Progenitor cell of endocrine pancreas (in vitro differentiated cells): ENCODE measurements around the gene DENND6A. TPM values are rescaled to one million over a fixed set of nuclear protein-coding genes. Genes with fewer than 3 reads are reported as not detected.

Source experiments
- DNase-seq: peaks from one replicate; pipeline ENCODE4 v3.0.0; 2021; ENCODE audit warnings: low spot score; ENCODE audit not compliant: unreplicated experiment
- H3K27ac Mint-ChIP-seq: 2 replicates; pipeline ENCODE4 v1.8.0; 2021; ENCODE audit warnings: mild to moderate bottlenecking, moderate library complexity, mixed read lengths
- H3K27me3 Mint-ChIP-seq: 2 replicates; pipeline ENCODE4 v1.8.0; 2021; ENCODE audit warnings: mixed read lengths
- H3K36me3 Mint-ChIP-seq: 2 replicates; pipeline ENCODE4 v1.8.0; 2022; ENCODE audit warnings: mixed read lengths; ENCODE audit not compliant: insufficient read depth
- H3K4me1 Mint-ChIP-seq: 2 replicates; pipeline ENCODE4 v1.8.0; 2021; ENCODE audit warnings: low read depth, mixed read lengths
- H3K4me3 Mint-ChIP-seq: 2 replicates; pipeline ENCODE4 v1.8.0; 2021; ENCODE audit warnings: low read depth, mild to moderate bottlenecking, moderate library complexity, mixed read lengths
- H3K9me3 Mint-ChIP-seq: 2 replicates; pipeline ENCODE4 v1.8.0; 2021; ENCODE audit warnings: low read depth, mixed read lengths
- long read RNA-seq: library from polyadenylated mRNA; unstranded; transcript quantifications from one replicate; pipeline ENCODE4 v2.0.0, GENCODE V29; 2020
- total RNA-seq: library from RNA; stranded (reverse); gene quantifications from 2 replicates; pipeline ENCODE4 v1.2.1, GENCODE V29; 2021
- TF ChIP-seq, protein P1 (sequence below): fragments of 200-600 bp; sonication (generic); IDR thresholded peaks from one replicate; pipeline ENCODE4 v1.5.0; 2021; ENCODE audit warnings: antibody characterized with exemption, mild to moderate bottlenecking; ENCODE audit not compliant: unreplicated experiment

The DENND6A gene, protein sequence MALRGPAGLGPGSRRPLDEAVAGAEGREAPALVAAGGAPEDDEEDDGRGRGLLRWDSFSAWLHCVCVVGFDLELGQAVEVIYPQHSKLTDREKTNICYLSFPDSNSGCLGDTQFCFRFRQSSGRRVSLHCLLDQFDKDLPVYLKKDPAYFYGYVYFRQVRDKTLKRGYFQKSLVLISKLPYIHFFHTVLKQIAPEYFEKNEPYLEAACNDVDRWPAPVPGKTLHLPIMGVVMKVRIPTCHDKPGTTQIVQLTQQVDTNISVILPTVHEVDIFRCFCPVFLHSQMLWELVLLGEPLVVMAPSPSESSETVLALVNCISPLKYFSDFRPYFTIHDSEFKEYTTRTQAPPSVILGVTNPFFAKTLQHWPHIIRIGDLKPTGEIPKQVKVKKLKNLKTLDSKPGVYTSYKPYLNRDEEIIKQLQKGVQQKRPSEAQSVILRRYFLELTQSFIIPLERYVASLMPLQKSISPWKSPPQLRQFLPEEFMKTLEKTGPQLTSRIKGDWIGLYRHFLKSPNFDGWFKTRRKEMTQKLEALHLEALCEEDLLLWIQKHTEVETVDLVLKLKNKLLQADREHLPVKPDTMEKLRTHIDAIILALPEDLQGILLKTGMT
- total RNA-seq: 29.1 and 31.9 TPM in 2 replicates
- long read RNA-seq, full-length matches to known transcripts: 1 of 1 reads
- long read RNA-seq, partial matches to known transcripts: 0 of 1 reads
- long read RNA-seq, other reads (novel, unspliced or antisense): 0 of 1 reads

DNA sequence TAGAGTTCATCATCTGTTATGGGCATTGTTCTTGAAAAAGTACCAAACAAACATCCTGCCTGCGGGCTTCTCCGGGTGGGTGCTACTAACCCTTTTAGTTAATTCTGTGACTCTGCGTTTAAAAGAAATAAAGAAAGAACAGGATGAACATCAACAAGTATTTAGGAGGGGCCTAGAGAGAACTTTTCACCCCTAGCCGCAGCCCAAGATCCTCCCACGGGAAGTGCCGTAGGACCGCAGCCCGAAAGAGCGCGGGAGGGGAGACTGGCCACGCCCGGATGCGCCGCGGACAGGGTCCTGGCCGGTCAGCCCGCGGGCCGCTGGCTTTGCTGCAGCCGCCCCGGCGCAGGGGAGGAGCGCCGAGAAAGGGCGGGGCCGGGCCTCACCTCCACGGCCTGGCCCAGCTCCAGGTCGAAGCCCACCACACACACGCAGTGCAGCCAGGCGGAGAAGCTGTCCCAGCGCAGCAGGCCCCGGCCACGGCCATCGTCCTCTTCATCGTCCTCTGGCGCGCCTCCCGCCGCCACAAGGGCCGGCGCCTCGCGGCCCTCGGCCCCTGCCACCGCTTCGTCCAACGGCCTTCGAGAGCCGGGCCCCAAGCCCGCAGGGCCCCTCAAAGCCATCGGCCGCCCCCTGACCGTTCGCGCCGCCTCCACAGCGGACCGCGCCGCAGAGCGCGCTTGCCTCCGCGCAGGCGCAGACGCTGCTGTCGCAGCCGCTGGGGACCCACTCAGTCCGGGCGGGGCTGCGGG lies at the start of gene DENND6A:
Gene DENND6A (minus strand): TSS at position 682 of the 752 bp plus-strand sequence. CDS start 59 bp downstream, at position 623.
- H3K27ac Mint-ChIP-seq: peak within 1 kb of the TSS; percentile 96
- TF ChIP-seq, protein P1, sequence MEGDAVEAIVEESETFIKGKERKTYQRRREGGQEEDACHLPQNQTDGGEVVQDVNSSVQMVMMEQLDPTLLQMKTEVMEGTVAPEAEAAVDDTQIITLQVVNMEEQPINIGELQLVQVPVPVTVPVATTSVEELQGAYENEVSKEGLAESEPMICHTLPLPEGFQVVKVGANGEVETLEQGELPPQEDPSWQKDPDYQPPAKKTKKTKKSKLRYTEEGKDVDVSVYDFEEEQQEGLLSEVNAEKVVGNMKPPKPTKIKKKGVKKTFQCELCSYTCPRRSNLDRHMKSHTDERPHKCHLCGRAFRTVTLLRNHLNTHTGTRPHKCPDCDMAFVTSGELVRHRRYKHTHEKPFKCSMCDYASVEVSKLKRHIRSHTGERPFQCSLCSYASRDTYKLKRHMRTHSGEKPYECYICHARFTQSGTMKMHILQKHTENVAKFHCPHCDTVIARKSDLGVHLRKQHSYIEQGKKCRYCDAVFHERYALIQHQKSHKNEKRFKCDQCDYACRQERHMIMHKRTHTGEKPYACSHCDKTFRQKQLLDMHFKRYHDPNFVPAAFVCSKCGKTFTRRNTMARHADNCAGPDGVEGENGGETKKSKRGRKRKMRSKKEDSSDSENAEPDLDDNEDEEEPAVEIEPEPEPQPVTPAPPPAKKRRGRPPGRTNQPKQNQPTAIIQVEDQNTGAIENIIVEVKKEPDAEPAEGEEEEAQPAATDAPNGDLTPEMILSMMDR: no peak
- H3K36me3 Mint-ChIP-seq: no peaks in the 10 kb centered on the region
- no peaks in the 10 kb centered on the region for H3K27me3 Mint-ChIP-seq
- no peaks in the 10 kb centered on the region for H3K9me3 Mint-ChIP-seq
- peak; percentile 94 for DNase-seq
- H3K4me3 Mint-ChIP-seq: peak within 1 kb of the TSS; percentile 88
- H3K4me1 Mint-ChIP-seq: peaks cover 12% of the 10 kb centered on the region

DNA sequence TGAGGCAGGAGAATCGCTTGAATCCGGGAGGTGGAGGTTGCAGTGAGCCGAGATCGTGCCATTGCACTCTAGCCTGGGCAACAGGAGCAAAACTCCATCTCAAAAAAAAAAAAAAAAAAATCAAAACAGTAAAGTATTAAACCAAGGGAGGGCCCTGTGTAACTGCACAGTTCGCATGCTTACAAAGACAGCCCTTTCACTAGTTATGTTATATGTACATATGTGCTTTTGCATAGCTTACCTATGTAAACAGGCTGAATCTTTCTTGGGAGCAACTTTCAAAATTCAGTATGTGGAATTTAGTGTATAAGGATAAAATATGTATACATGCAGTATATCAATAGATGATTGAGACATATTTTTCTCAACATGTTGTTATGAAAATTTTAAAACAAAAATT lies 47.1 kb upstream of the DENND6A start:
- TF ChIP-seq, protein P1: no peak
- no peak overlapping the region for H3K27ac Mint-ChIP-seq
- no peaks in the 10 kb centered on the region for H3K36me3 Mint-ChIP-seq
- no peaks in the 10 kb centered on the region for H3K9me3 Mint-ChIP-seq
- H3K4me1 Mint-ChIP-seq: no peaks in the 10 kb centered on the region
- H3K27me3 Mint-ChIP-seq: no peaks in the 10 kb centered on the region
- DNase-seq: no peak
- no peak overlapping the region for H3K4me3 Mint-ChIP-seq

DNA sequence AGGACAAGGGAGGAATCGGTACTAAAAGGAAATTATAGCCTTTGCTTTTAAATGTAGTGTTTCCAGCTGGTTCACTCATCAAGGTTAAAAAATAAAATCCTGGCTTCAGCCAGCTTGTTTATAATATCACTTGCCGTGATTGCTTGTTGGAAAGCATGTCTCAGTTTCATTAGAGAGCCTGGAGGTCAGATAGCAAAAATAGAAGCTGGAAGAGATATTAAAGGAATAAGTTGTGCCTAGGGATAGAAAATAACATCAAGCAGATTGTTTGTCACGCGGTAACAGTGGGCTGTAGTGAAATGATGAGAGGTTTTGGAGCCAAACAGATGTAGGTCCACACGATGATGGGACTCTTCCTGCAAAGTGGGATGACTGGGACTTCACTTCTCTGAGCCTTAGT lies 45.5 kb upstream of the DENND6A start:
- Mint-ChIP-seq H3K36me3 (no peaks in the 10 kb centered on the region), H3K27me3 (no peaks in the 10 kb centered on the region), H3K9me3 (no peaks in the 10 kb centered on the region), H3K4me1 (no peaks in the 10 kb centered on the region), H3K27ac (no peak overlapping the region), H3K4me3 (no peak overlapping the region)
- no peak for DNase-seq
- TF ChIP-seq, protein P1: no peak

DNA sequence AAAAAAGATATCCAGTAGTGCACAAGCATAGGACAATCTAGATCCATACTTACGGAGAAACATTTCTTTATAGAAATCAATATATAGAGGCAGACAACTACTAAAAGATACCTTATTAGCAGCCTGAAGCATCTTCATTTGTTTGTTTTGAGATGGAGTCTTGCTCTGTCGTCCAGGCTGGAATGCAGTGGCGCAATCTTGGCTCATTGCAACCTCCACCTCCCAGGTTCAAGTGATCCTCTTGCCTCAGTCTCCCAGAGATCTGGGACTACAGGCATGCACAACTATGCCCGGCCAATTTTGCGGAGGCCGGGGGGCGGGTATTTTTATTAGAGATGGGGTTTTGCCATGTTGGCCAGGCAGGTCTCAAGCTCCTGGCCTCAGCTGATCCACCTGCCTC lies 45.0 kb upstream of the DENND6A start:
- H3K27me3 Mint-ChIP-seq: no peaks in the 10 kb centered on the region
- no peaks in the 10 kb centered on the region for H3K36me3 Mint-ChIP-seq
- no peaks in the 10 kb centered on the region for H3K4me1 Mint-ChIP-seq
- H3K9me3 Mint-ChIP-seq: no peaks in the 10 kb centered on the region
- TF ChIP-seq, protein P1: no peak
- DNase-seq: no peak
- H3K27ac Mint-ChIP-seq: no peak overlapping the region
- no peak overlapping the region for H3K4me3 Mint-ChIP-seq

DNA sequence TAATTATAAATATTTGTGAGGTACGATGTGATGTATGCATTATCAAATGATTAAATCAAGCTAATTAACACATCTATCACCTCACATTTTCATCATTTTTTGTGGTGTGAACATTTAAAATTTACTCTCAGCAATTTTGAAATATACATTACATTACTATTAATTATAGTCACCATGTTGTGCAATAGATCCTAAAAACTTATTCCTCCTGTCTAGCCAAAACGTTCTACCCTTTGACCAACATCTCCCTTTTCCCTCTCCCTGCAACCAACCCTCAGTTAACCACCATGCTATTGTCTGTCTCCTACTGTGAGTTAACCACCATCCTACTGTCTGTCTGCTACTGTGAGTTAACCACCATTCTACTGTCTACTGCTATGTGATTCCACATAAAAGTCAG lies 42.5 kb upstream of the DENND6A start:
- Mint-ChIP-seq H3K4me3 (no peak overlapping the region), H3K4me1 (no peaks in the 10 kb centered on the region), H3K9me3 (no peaks in the 10 kb centered on the region), H3K36me3 (no peaks in the 10 kb centered on the region), H3K27me3 (no peaks in the 10 kb centered on the region), H3K27ac (no peak overlapping the region)
- TF ChIP-seq, protein P1: no peak
- no peak for DNase-seq
